GM18861 (cell line): ENCODE measurements around the gene TLE7.
A peak's percentile ranks its signal among the peaks of the same experiment; 100 is the strongest.

ENCODE experiments used
- ATAC-seq: cut with Tn5 transposase; IDR thresholded peaks from one replicate; pipeline ENCODE4 v1.9.1; 2021; ENCODE audit not compliant: unreplicated experiment

The TLE7 gene

GRCh38 chr16:71442051-71442440 is at the start of gene TLE7:
TSS of gene TLE7 (minus strand) at chr16:71442054. CDS start at chr16:71433324, 8,730 bp downstream.
- no peak for ATAC-seq

GRCh38 chr16:71491054-71491453 is 49.2 kb upstream of the TLE7 start:
- ATAC-seq = no peak

GRCh38 chr16:71490361-71490760 is 48.5 kb upstream of the TLE7 start:
- ATAC-seq = no peak

GRCh38 chr16:71489122-71489521 is 47.3 kb upstream of the TLE7 start, which contains the start of gene ZNF19:
TSS of gene ZNF19 (minus strand) at chr16:71489324. CDS start at chr16:71482114, 7,210 bp downstream.
- ATAC-seq = no peak

GRCh38 chr16:71484006-71484893 is 42.4 kb upstream of the TLE7 start:
- ATAC-seq = peak; percentile 75

- ATAC-seq = no peak
Observed at GRCh38 chr16:71482569-71482968, 40.7 kb upstream of the TLE7 start.

GRCh38 chr16:71480956-71481355 is 39.1 kb upstream of the TLE7 start:
- ATAC-seq = no peak

GRCh38 chr16:71479420-71479819 is 37.6 kb upstream of the TLE7 start:
- ATAC-seq = no peak

GRCh38 chr16:71476457-71477124 is 34.7 kb upstream of the TLE7 start:
- no peak for ATAC-seq

- no peak for ATAC-seq
Observed at GRCh38 chr16:71474864-71475263, 33.0 kb upstream of the TLE7 start.

- ATAC-seq = no peak
Observed at GRCh38 chr16:71473891-71474290, 32.0 kb upstream of the TLE7 start.

GRCh38 chr16:71472931-71473330 is 31.1 kb upstream of the TLE7 start:
- ATAC-seq = no peak

- ATAC-seq = no peak
Observed at GRCh38 chr16:71472051-71472450, 30.2 kb upstream of the TLE7 start.

- ATAC-seq = no peak
Observed at GRCh38 chr16:71467810-71468209, 26.0 kb upstream of the TLE7 start.

- ATAC-seq = no peak
Observed at GRCh38 chr16:71464231-71464630, 22.4 kb upstream of the TLE7 start.

- peak; percentile 94 for ATAC-seq
Observed at GRCh38 chr16:71461686-71462648, 20.1 kb upstream of the TLE7 start, which contains the start of gene ZNF23. TSS of gene ZNF23 (minus strand) at chr16:71462247. CDS start at chr16:71456796, 5,451 bp downstream.

- no peak for ATAC-seq
Observed at GRCh38 chr16:71460941-71461340, 19.1 kb upstream of the TLE7 start.

- ATAC-seq = no peak
Observed at GRCh38 chr16:71460236-71460635, 18.4 kb upstream of the TLE7 start.

GRCh38 chr16:71459510-71459909 is 17.7 kb upstream of the TLE7 start:
- no peak for ATAC-seq

- ATAC-seq = no peak
Observed at GRCh38 chr16:71456801-71457200, 14.9 kb upstream of the TLE7 start.

GRCh38 chr16:71453036-71453435 is 11.2 kb upstream of the TLE7 start:
- no peak for ATAC-seq
